GM23338 (cell line): ENCODE results near the gene TAF8. TPM values are rescaled to one million over a fixed set of nuclear protein-coding genes. Genes with fewer than 3 reads are reported as not detected.

ENCODE experiments used
- ATAC-seq: fragments of 200-7000 bp; cut with Tn5 transposase; 3 replicates; pipeline ENCODE4 v1.9.1; 2020
- DNase-seq: peaks from one replicate; pipeline ENCODE4 v3.0.0-alpha.2; 2015; ENCODE audit warnings: low spot score
- H2AFZ ChIP-seq: fragments of 200-600 bp; sonication (generic); 2 replicates; pipeline ENCODE4 v1.8.0; 2016; ENCODE audit warnings: antibody characterized with exemption, mild to moderate bottlenecking, moderate library complexity
- H3F3A ChIP-seq: fragments of 200-600 bp; sonication (generic); replicated peaks from 2 replicates; pipeline ENCODE4 v1.8.0; 2017; ENCODE audit warnings: antibody characterized with exemption, mixed run types, low read depth
- H3K27ac ChIP-seq: fragments of 200-600 bp; sonication (generic); 2 replicates; pipeline ENCODE4 v1.6.1; 2016; ENCODE audit warnings: low read depth
- H3K27me3 ChIP-seq: fragments of 200-600 bp; sonication (generic); 2 replicates; pipeline ENCODE4 v1.8.0; 2016; ENCODE audit warnings: mild to moderate bottlenecking, mixed run types, moderate library complexity; ENCODE audit not compliant: insufficient read depth
- H3K36me3 ChIP-seq: fragments of 200-600 bp; sonication (generic); 2 replicates; pipeline ENCODE4 v1.8.0; 2016; ENCODE audit warnings: mild to moderate bottlenecking; ENCODE audit not compliant: insufficient read depth
- H3K4me1 ChIP-seq: fragments of 200-600 bp; sonication (generic); 2 replicates; pipeline ENCODE4 v1.8.0; 2016; ENCODE audit warnings: mild to moderate bottlenecking, moderate library complexity; ENCODE audit not compliant: insufficient read depth
- H3K4me2 ChIP-seq: fragments of 200-600 bp; sonication (generic); 2 replicates; pipeline ENCODE4 v1.7.1; 2017; ENCODE audit warnings: mixed run types
- H3K4me3 ChIP-seq: fragments of 200-600 bp; sonication (generic); 2 replicates; pipeline ENCODE4 v1.6.1; 2016; ENCODE audit warnings: mixed run types
- H3K79me2 ChIP-seq: fragments of 200-600 bp; sonication (generic); replicated peaks from 2 replicates; pipeline ENCODE4 v1.8.0; 2017; ENCODE audit warnings: mild to moderate bottlenecking; ENCODE audit not compliant: insufficient read depth
- H3K9me2 ChIP-seq: fragments of 200-600 bp; sonication (generic); 2 replicates; pipeline ENCODE4 v1.8.0; 2017; ENCODE audit not compliant: insufficient read depth
- H4K20me1 ChIP-seq: fragments of 200-600 bp; sonication (generic); replicated peaks from 2 replicates; pipeline ENCODE4 v1.8.0; 2017; ENCODE audit warnings: mild to moderate bottlenecking; ENCODE audit not compliant: insufficient read depth
- H3K27ac Mint-ChIP-seq: 2 replicates; pipeline ENCODE4 v1.8.0; 2020; ENCODE audit warnings: inconsistent platforms, mild to moderate bottlenecking, moderate library complexity, mixed read lengths
- H3K27me3 Mint-ChIP-seq: 3 replicates; pipeline ENCODE4 v1.8.0; 2022; ENCODE audit warnings: low read depth, mild to moderate bottlenecking, moderate library complexity, mixed read lengths, inconsistent platforms; ENCODE audit not compliant: insufficient read depth, poor library complexity
- H3K36me3 Mint-ChIP-seq: 3 replicates; pipeline ENCODE4 v1.8.0; 2021; ENCODE audit warnings: low read depth, mild to moderate bottlenecking, inconsistent platforms, moderate library complexity, mixed read lengths
- H3K4me1 Mint-ChIP-seq: 3 replicates; pipeline ENCODE4 v1.8.0; 2020; ENCODE audit warnings: mild to moderate bottlenecking, inconsistent platforms, mixed read lengths
- H3K4me3 Mint-ChIP-seq: 3 replicates; pipeline ENCODE4 v1.8.0; 2021; ENCODE audit warnings: moderate library complexity, mild to moderate bottlenecking, inconsistent platforms, mixed read lengths
- H3K9me3 Mint-ChIP-seq: 3 replicates; pipeline ENCODE4 v1.8.0; 2020; ENCODE audit warnings: moderate library complexity, mild to moderate bottlenecking, inconsistent platforms, mixed read lengths
- CTCF ChIP-seq, 2 experiments: fragments of 200-600 bp in 1 of 2; sonication (generic) in 1 of 2; conservative IDR thresholded peaks; 2 replicates each; pipeline versions ENCODE4 v1.5.1 to v1.6.1; 2016 to 2017; ENCODE audit warnings: antibody characterized with exemption in 2 of 2, low read depth in 2 of 2, mild to moderate bottlenecking in 2 of 2, moderate library complexity in 1 of 2
- EZH2 ChIP-seq: fragments of 200-600 bp; sonication (generic); IDR thresholded peaks from one replicate; pipeline ENCODE4 v1.8.0; 2017; ENCODE audit warnings: antibody characterized with exemption, mild to moderate bottlenecking, low read depth; ENCODE audit not compliant: unreplicated experiment
- EZH2phosphoT487 ChIP-seq: fragments of 200-600 bp; sonication (generic); IDR thresholded peaks from one replicate; pipeline ENCODE4 v1.8.1; 2018; ENCODE audit warnings: antibody characterized with exemption; ENCODE audit not compliant: unreplicated experiment
- JUNB ChIP-seq: IDR thresholded peaks from one replicate; pipeline ENCODE4 v1.6.1; 2016; ENCODE audit warnings: antibody characterized with exemption; ENCODE audit not compliant: unreplicated experiment
- polyA plus RNA-seq: library from polyadenylated mRNA; unstranded; fragments of >200 nt; fragmentation: Nextera tagmentation; extraction: Ambion mirVana; gene quantifications from 2 replicates; pipeline ENCODE4 v1.2.1, GENCODE V29; 2016
- total RNA-seq: library from RNA; depleted of rRNA; stranded (reverse); fragments of >200 nt; shearing (Covaris generic); gene quantifications from 2 replicates; pipeline ENCODE4 v1.2.3, GENCODE V29; 2014
- TF ChIP-seq, protein P1 (sequence below): fragments of 250-450 bp; sonication (Bioruptor Pico); IDR thresholded peaks from 2 replicates; pipeline ENCODE4 v1.5.0; 2020; ENCODE audit warnings: mild to moderate bottlenecking, moderate library complexity

The TAF8 gene
- total and polyA plus RNA-seq, 2 experiments from 2014 or later = 18.7 to 30.6 TPM

- TF ChIP-seq, protein P1, sequence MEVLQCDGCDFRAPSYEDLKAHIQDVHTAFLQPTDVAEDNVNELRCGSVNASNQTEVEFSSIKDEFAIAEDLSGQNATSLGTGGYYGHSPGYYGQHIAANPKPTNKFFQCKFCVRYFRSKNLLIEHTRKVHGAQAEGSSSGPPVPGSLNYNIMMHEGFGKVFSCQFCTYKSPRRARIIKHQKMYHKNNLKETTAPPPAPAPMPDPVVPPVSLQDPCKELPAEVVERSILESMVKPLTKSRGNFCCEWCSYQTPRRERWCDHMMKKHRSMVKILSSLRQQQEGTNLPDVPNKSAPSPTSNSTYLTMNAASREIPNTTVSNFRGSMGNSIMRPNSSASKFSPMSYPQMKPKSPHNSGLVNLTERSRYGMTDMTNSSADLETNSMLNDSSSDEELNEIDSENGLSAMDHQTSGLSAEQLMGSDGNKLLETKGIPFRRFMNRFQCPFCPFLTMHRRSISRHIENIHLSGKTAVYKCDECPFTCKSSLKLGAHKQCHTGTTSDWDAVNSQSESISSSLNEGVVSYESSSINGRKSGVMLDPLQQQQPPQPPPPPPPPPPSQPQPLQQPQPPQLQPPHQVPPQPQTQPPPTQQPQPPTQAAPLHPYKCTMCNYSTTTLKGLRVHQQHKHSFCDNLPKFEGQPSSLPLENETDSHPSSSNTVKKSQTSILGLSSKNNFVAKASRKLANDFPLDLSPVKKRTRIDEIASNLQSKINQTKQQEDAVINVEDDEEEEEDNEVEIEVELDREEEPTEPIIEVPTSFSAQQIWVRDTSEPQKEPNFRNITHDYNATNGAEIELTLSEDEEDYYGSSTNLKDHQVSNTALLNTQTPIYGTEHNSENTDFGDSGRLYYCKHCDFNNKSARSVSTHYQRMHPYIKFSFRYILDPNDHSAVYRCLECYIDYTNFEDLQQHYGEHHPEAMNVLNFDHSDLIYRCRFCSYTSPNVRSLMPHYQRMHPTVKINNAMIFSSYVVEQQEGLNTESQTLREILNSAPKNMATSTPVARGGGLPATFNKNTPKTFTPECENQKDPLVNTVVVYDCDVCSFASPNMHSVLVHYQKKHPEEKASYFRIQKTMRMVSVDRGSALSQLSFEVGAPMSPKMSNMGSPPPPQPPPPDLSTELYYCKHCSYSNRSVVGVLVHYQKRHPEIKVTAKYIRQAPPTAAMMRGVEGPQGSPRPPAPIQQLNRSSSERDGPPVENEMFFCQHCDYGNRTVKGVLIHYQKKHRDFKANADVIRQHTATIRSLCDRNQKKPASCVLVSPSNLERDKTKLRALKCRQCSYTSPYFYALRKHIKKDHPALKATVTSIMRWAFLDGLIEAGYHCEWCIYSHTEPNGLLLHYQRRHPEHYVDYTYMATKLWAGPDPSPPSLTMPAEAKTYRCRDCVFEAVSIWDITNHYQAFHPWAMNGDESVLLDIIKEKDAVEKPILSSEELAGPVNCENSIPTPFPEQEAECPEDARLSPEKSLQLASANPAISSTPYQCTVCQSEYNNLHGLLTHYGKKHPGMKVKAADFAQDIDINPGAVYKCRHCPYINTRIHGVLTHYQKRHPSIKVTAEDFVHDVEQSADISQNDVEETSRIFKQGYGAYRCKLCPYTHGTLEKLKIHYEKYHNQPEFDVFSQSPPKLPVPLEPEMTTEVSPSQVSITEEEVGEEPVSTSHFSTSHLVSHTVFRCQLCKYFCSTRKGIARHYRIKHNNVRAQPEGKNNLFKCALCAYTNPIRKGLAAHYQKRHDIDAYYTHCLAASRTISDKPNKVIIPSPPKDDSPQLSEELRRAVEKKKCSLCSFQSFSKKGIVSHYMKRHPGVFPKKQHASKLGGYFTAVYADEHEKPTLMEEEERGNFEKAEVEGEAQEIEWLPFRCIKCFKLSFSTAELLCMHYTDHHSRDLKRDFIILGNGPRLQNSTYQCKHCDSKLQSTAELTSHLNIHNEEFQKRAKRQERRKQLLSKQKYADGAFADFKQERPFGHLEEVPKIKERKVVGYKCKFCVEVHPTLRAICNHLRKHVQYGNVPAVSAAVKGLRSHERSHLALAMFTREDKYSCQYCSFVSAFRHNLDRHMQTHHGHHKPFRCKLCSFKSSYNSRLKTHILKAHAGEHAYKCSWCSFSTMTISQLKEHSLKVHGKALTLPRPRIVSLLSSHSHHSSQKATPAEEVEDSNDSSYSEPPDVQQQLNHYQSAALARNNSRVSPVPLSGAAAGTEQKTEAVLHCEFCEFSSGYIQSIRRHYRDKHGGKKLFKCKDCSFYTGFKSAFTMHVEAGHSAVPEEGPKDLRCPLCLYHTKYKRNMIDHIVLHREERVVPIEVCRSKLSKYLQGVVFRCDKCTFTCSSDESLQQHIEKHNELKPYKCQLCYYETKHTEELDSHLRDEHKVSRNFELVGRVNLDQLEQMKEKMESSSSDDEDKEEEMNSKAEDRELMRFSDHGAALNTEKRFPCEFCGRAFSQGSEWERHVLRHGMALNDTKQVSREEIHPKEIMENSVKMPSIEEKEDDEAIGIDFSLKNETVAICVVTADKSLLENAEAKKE (CRISPR knock-in tag) = no peak
- no peak for TF ChIP-seq JUNB
- TF ChIP-seq CTCF (conservative IDR thresholded peaks at IDR 0.05; ENCODE audit: low read depth in 2 of 2) = no peak
- TF ChIP-seq EZH2phosphoT487 = no peak
Measured at GRCh38 chr6:42104804-42105125, 54.4 kb downstream of the TAF8 start (continued).

GRCh38 chr6:42105156-42105648, 54.9 kb downstream of the TAF8 start:
- Histone ChIP-seq H3K9me2 (no peaks in the 10 kb centered on the region), H3K36me3 (peaks cover 3% of the 10 kb centered on the region; the same call in 1 of the 2 replicates), H3F3A (peaks cover 32% of the 10 kb centered on the region), H3K4me1 (peaks cover 12% of the 10 kb centered on the region; the same call in 1 of the 2 replicates), H3K4me2 (peak overlapping the region; percentile 86; the same call in 1 of the 2 replicates), H3K4me3 (peak overlapping the region; percentile 71), H2AFZ (no peak overlapping the region), H3K27me3 (peaks cover 10% of the 10 kb centered on the region; the same call in 1 of the 2 replicates), H3K79me2 (no peaks in the 10 kb centered on the region), H4K20me1 (peaks cover 19% of the 10 kb centered on the region), H3K27ac (0 out of 2 replicates have a peak overlapping the region, but pooled peaks have one; percentile 66)
- Mint-ChIP-seq H3K4me3 (peak overlapping the region; percentile 60; the same call in 2 of the 3 replicates), H3K27ac (no peak overlapping the region), H3K4me1 (peaks cover 19% of the 10 kb centered on the region), H3K27me3 (peaks cover 19% of the 10 kb centered on the region), H3K9me3 (no peaks in the 10 kb centered on the region), H3K36me3 (peaks cover 57% of the 10 kb centered on the region)
- no peak for DNase-seq
- ATAC-seq = peak; percentile 13
- no peak for TF ChIP-seq EZH2
- 0 out of 4 replicates have a peak, but pooled peaks have one; percentile 6 to 16 for TF ChIP-seq CTCF (conservative IDR thresholded peaks at IDR 0.05; ENCODE audit: low read depth in 2 of 2)
